Caco-2 (cell line): ENCODE results near the gene HCRTR2. TPM values are rescaled to one million over a fixed set of nuclear protein-coding genes. Genes with fewer than 3 reads are reported as not detected.
"Not testable (repeated sequence)": the region's sequence is repeated elsewhere in the genome, so short reads cannot be mapped to it uniquely, and the experiment has no call there.

Source experiments
- BruUV-seq: library from RNA; stranded (reverse); fragments of 400-500 nt; replicated peaks from 2 replicates; lab custom pipeline; 2021; lab: Mats Ljungman, UMichigan
- CTCF ChIA-PET: fragments of 300-600 bp; sonication (Branson Sonifier 250); formaldehyde crosslinking; loops from one replicate; lab custom pipeline; 2022; ENCODE audit warnings: antibody characterized with exemption; lab: Charles Lee
- POLR2A ChIA-PET: fragments of 300-600 bp; sonication (Branson Sonifier 250); formaldehyde crosslinking; loops from one replicate; lab custom pipeline; 2022; ENCODE audit warnings: antibody characterized with exemption; lab: Charles Lee
- DNase-seq, 2 experiments: peaks; one replicate each; pipeline versions ENCODE4 v3.0.0 to v3.0.0-alpha.2; 2020 to 2022
- H3K27me3 ChIP-seq: replicated peaks from 2 replicates; pipeline ENCODE4 v1.6.0; 2011; ENCODE audit warnings: low read length; ENCODE audit not compliant: control insufficient read depth, insufficient read depth
- H3K36me3 ChIP-seq: 2 replicates; pipeline ENCODE4 v1.5.1; 2011; ENCODE audit warnings: low read length; ENCODE audit not compliant: control insufficient read depth, insufficient read depth
- H3K4me1 ChIP-seq: fragments of 250-450 bp; sonication (Bioruptor Pico); 2 replicates; pipeline ENCODE4 v1.5.1; 2020; ENCODE audit warnings: mild to moderate bottlenecking
- H3K4me3 ChIP-seq: 2 replicates; pipeline ENCODE4 v1.5.1; 2011; ENCODE audit warnings: low read depth, mild to moderate bottlenecking, control low read depth, low read length
- H3K9me3 ChIP-seq: fragments of 250-450 bp; sonication (Bioruptor Pico); 2 replicates; pipeline ENCODE4 v1.5.1; 2020; ENCODE audit warnings: mild to moderate bottlenecking, moderate library complexity
- H3K27ac Mint-ChIP-seq: one replicate; pipeline ENCODE4 v1.8.0; 2022; ENCODE audit warnings: mixed read lengths; ENCODE audit not compliant: unreplicated experiment
- H3K27me3 Mint-ChIP-seq: one replicate; pipeline ENCODE4 v1.8.0; 2022; ENCODE audit warnings: mixed read lengths; ENCODE audit not compliant: insufficient read depth, unreplicated experiment
- H3K36me3 Mint-ChIP-seq: one replicate; pipeline ENCODE4 v1.8.0; 2022; ENCODE audit warnings: mild to moderate bottlenecking, mixed read lengths; ENCODE audit not compliant: insufficient read depth, unreplicated experiment
- H3K4me1 Mint-ChIP-seq: one replicate; pipeline ENCODE4 v1.8.0; 2022; ENCODE audit warnings: low read depth, mixed read lengths; ENCODE audit not compliant: unreplicated experiment
- H3K4me3 Mint-ChIP-seq: one replicate; pipeline ENCODE4 v1.8.0; 2022; ENCODE audit warnings: mild to moderate bottlenecking, moderate library complexity, mixed read lengths; ENCODE audit not compliant: unreplicated experiment
- H3K9me3 Mint-ChIP-seq: one replicate; pipeline ENCODE4 v1.8.0; 2022; ENCODE audit warnings: mixed read lengths; ENCODE audit not compliant: unreplicated experiment
- CTCF ChIP-seq, 2 experiments: fragments of 200-600 bp in 1 of 2; IDR thresholded peaks; 1 replicate in 1 of 2; 2 replicates in 1 of 2; pipeline versions ENCODE4 v1.5.1 to v1.8.0; 2011 to 2022; ENCODE audit warnings: antibody characterized with exemption in 1 of 2, control low read depth in 1 of 2, inconsistent platforms in 1 of 2, low read depth in 1 of 2, low read length in 1 of 2, mild to moderate bottlenecking in 1 of 2, moderate library complexity in 1 of 2; ENCODE audit not compliant: insufficient read depth in 1 of 2, severe bottlenecking in 1 of 2, unreplicated experiment in 1 of 2
- intact Hi-C: fragments of 100-400 bp; cut with micrococcal nuclease; formaldehyde crosslinking; loops from one replicate; pipeline ENCODE4 v1.10.0; 2022; ENCODE audit not compliant: unreplicated experiment
- total RNA-seq: library from RNA; stranded (reverse); gene quantifications from 2 replicates; pipeline ENCODE4 v1.2.3, GENCODE V29; 2022

The HCRTR2 gene
- total RNA-seq, 1 experiment from 2014 or later: 1.3 TPM

- H3K27me3 Mint-ChIP-seq: no peaks in the 10 kb centered on the region
- no peaks in the 10 kb centered on the region for H3K9me3 Mint-ChIP-seq
- no peak overlapping the region for H3K27ac Mint-ChIP-seq
- H3K4me1 ChIP-seq: no peaks in the 10 kb centered on the region
- H3K9me3 ChIP-seq: no peaks in the 10 kb centered on the region
- intact Hi-C loops: no loop called here
- no peaks in the 10 kb centered on the region for H3K27me3 ChIP-seq
- no peak overlapping the region for H3K4me3 Mint-ChIP-seq
- TF ChIP-seq CTCF (IDR thresholded peaks at IDR 0.05; ENCODE audit: insufficient read depth in 1 of 2, low read depth in 1 of 2, low read length in 1 of 2, severe bottlenecking in 1 of 2, unreplicated experiment in 1 of 2): no peak
- peaks cover 5% of the 10 kb centered on the region for H3K4me1 Mint-ChIP-seq
- no TSS peak for BruUV-seq
- ChIA-PET POLR2A (no interaction called here), CTCF (interaction anchor here (0.6 kb wide), 1 partner anchor 1426 kb away, joined by 4 read pairs; no protein-coding TSS in a partner anchor)
- H3K36me3 Mint-ChIP-seq: no peaks in the 10 kb centered on the region
- no peaks in the 10 kb centered on the region for H3K36me3 ChIP-seq
- no peak for DNase-seq
- no peak overlapping the region for H3K4me3 ChIP-seq
Measured at GRCh38 chr6:55239099-55239498, 64.8 kb downstream of the HCRTR2 start.

- H3K4me1 Mint-ChIP-seq: peaks cover 13% of the 10 kb centered on the region
- H3K4me1 ChIP-seq, DNase-seq, H3K36me3 ChIP-seq, H3K4me3 Mint-ChIP-seq, H3K9me3 Mint-ChIP-seq, H3K36me3 Mint-ChIP-seq, H3K9me3 ChIP-seq, CTCF ChIA-PET, H3K4me3 ChIP-seq, H3K27me3 ChIP-seq, POLR2A ChIA-PET, BruUV-seq, H3K27me3 Mint-ChIP-seq, H3K27ac Mint-ChIP-seq: not testable (repeated sequence)
- peak; percentile 19 to 26 for TF ChIP-seq CTCF (IDR thresholded peaks at IDR 0.05; ENCODE audit: insufficient read depth in 1 of 2, low read depth in 1 of 2, low read length in 1 of 2, severe bottlenecking in 1 of 2, unreplicated experiment in 1 of 2)
- intact Hi-C loops: loop anchor here (2.0 to 5.0 kb wide), 5 partner anchors 172 to 1254 kb away; no protein-coding TSS in a partner anchor
Measured at GRCh38 chr6:55240975-55241605, 66.8 kb downstream of the HCRTR2 start.

- Histone ChIP-seq H3K27me3 (no peaks in the 10 kb centered on the region), H3K4me1 (no peaks in the 10 kb centered on the region), H3K4me3 (no peak overlapping the region), H3K9me3 (no peaks in the 10 kb centered on the region), H3K36me3 (no peaks in the 10 kb centered on the region)
- intact Hi-C loops: no loop called here
- ChIA-PET POLR2A (no interaction called here), CTCF (no interaction called here)
- no TSS peak for BruUV-seq
- H3K4me3 Mint-ChIP-seq: no peak overlapping the region
- no peaks in the 10 kb centered on the region for H3K27me3 Mint-ChIP-seq
- no peak for TF ChIP-seq CTCF (IDR thresholded peaks at IDR 0.05; ENCODE audit: insufficient read depth in 1 of 2, low read depth in 1 of 2, low read length in 1 of 2, severe bottlenecking in 1 of 2, unreplicated experiment in 1 of 2)
- DNase-seq: no peak
- no peaks in the 10 kb centered on the region for H3K4me1 Mint-ChIP-seq
- H3K36me3 Mint-ChIP-seq: no peaks in the 10 kb centered on the region
- H3K27ac Mint-ChIP-seq: no peak overlapping the region
- peaks cover 9% of the 10 kb centered on the region for H3K9me3 Mint-ChIP-seq
Measured at GRCh38 chr6:55250400-55250799, 76.1 kb downstream of the HCRTR2 start.
